IMR-90 (cell line): ENCODE data around the gene ADRA2C.

Experiments
- CEBPB ChIP-seq: IDR thresholded peaks from 2 replicates; pipeline ENCODE4 v1.6.1; 2012; ENCODE audit warnings: low read depth, low read length, improper control_type of control experiment
- CHD1 ChIP-seq: IDR thresholded peaks from 2 replicates; pipeline ENCODE4 v1.6.1; 2012; ENCODE audit warnings: low read depth, low read length, improper control_type of control experiment
- CTCF ChIP-seq: conservative IDR thresholded peaks from 2 replicates; pipeline ENCODE4 v1.5.1; 2012; ENCODE audit warnings: mild to moderate bottlenecking, low read depth, low read length, improper control_type of control experiment
- MXI1 ChIP-seq: IDR thresholded peaks from 2 replicates; pipeline ENCODE4 v1.6.1; 2012; ENCODE audit warnings: low read depth, mild to moderate bottlenecking, low read length, moderate library complexity, borderline replicate concordance
- NFE2L2 ChIP-seq: fragments of 150-350 bp; IDR thresholded peaks from 2 replicates; pipeline ENCODE4 v1.6.1; 2016; ENCODE audit warnings: low read depth, mild to moderate bottlenecking, low read length
- POLR2A ChIP-seq: IDR thresholded peaks from 2 replicates; pipeline ENCODE4 v1.6.1; 2012; ENCODE audit warnings: mild to moderate bottlenecking, low read depth, low read length

- TF ChIP-seq MXI1, result no peak
- no peak for TF ChIP-seq CHD1
- TF ChIP-seq CTCF, result no peak
- TF ChIP-seq POLR2A, result no peak
- no peak for TF ChIP-seq CEBPB
- no peak for TF ChIP-seq NFE2L2
These were observed 35.3 kb downstream of the ADRA2C start for GRCh38 chr4:3801521-3801920.
